KG1 (cell line): ENCODE measurements around the gene ITGAV.

Experiments used
- DNase-seq: peaks from one replicate; lab custom pipeline; 2025; lab: John Stamatoyannopoulos, UW

ITGAV gene

GRCh38 chr2:186718122-186718521, 128.3 kb downstream of the ITGAV start:
- DNase-seq = no peak

GRCh38 chr2:186718903-186719302, 129.0 kb downstream of the ITGAV start:
- DNase-seq = no peak

- DNase-seq = no peak
These were observed 132.1 kb downstream of the ITGAV start for GRCh38 chr2:186721956-186722355.

GRCh38 chr2:186724736-186725135, 134.9 kb downstream of the ITGAV start:
- DNase-seq = no peak

- no peak for DNase-seq
These were observed 135.9 kb downstream of the ITGAV start for GRCh38 chr2:186725783-186726182.

- no peak for DNase-seq
These were observed 137.1 kb downstream of the ITGAV start for GRCh38 chr2:186726938-186727337.

GRCh38 chr2:186728631-186729030, 138.8 kb downstream of the ITGAV start:
- DNase-seq = no peak
